ENCODE measurements around the gene GNLY.

Gene GNLY

GRCh38 chr2:85692039-85692645, 2.0 kb upstream of the GNLY start:
- H3K9ac ChIP-seq (ENCODE audit: low read length): no peak overlapping the region
- no peaks in the 10 kb centered on the region for H4K20me1 ChIP-seq (ENCODE audit: insufficient read depth, low read length)
- no peak overlapping the region for H3K27ac ChIP-seq (ENCODE audit: low read depth, low read length, poor library complexity, severe bottlenecking)
- no peaks in the 10 kb centered on the region for H3K79me2 ChIP-seq (ENCODE audit: insufficient read depth, low read length)
- H3K27me3 ChIP-seq (ENCODE audit: insufficient read depth, low read length): no peaks in the 10 kb centered on the region
- no peaks in the 10 kb centered on the region for H3K4me1 ChIP-seq (ENCODE audit: insufficient read depth, low read length, severe bottlenecking)
- H3K36me3 ChIP-seq (ENCODE audit: insufficient read depth, low read length): no peaks in the 10 kb centered on the region
- TF ChIP-seq EZH2 (IDR thresholded peaks at IDR 0.05; ENCODE audit: borderline replicate concordance, low read length): no peak
- no peak for TF ChIP-seq CTCF (IDR thresholded peaks at IDR 0.05; ENCODE audit: low read length)
- no peak overlapping the region for H3K4me2 ChIP-seq (ENCODE audit: low read length)
- no peaks in the 10 kb centered on the region for H3K9me2 ChIP-seq (ENCODE audit: low read depth, low read length)
- no peaks in the 10 kb centered on the region for H3K9me3 ChIP-seq (ENCODE audit: low read length)
- no peaks in the 10 kb centered on the region for H3F3A ChIP-seq (ENCODE audit: insufficient read depth, low read length)
- H3K4me3 ChIP-seq (ENCODE audit: low read depth, low read length, poor library complexity, severe bottlenecking): no peak overlapping the region
- H2AFZ ChIP-seq (ENCODE audit: low read length): no peak overlapping the region

- H4K20me1 ChIP-seq (ENCODE audit: insufficient read depth, low read length): no peaks in the 10 kb centered on the region
- no peaks in the 10 kb centered on the region for H3K9me3 ChIP-seq (ENCODE audit: low read length)
- H3K79me2 ChIP-seq (ENCODE audit: insufficient read depth, low read length): no peaks in the 10 kb centered on the region
- no peaks in the 10 kb centered on the region for H3K9me2 ChIP-seq (ENCODE audit: low read depth, low read length)
- H3K4me2 ChIP-seq (ENCODE audit: low read length): no peak overlapping the region
- no peak overlapping the region for H3K27ac ChIP-seq (ENCODE audit: low read depth, low read length, poor library complexity, severe bottlenecking)
- H3K4me1 ChIP-seq (ENCODE audit: insufficient read depth, low read length, severe bottlenecking): no peaks in the 10 kb centered on the region
- H3K4me3 ChIP-seq (ENCODE audit: low read depth, low read length, poor library complexity, severe bottlenecking): no peak overlapping the region
- TF ChIP-seq CTCF (IDR thresholded peaks at IDR 0.05; ENCODE audit: low read length): no peak
- no peak for TF ChIP-seq EZH2 (IDR thresholded peaks at IDR 0.05; ENCODE audit: borderline replicate concordance, low read length)
- no peak overlapping the region for H3K9ac ChIP-seq (ENCODE audit: low read length)
- no peaks in the 10 kb centered on the region for H3F3A ChIP-seq (ENCODE audit: insufficient read depth, low read length)
- no peaks in the 10 kb centered on the region for H3K36me3 ChIP-seq (ENCODE audit: insufficient read depth, low read length)
- no peak overlapping the region for H2AFZ ChIP-seq (ENCODE audit: low read length)
- no peaks in the 10 kb centered on the region for H3K27me3 ChIP-seq (ENCODE audit: insufficient read depth, low read length)
Measured at GRCh38 chr2:85695121-85695520, 963 bp downstream of the GNLY start.

GRCh38 chr2:85695691-85696668, 1.8 kb downstream of the GNLY start:
- H3K4me2 ChIP-seq (ENCODE audit: low read length): no peak overlapping the region
- no peaks in the 10 kb centered on the region for H3K79me2 ChIP-seq (ENCODE audit: insufficient read depth, low read length)
- no peak overlapping the region for H3K9ac ChIP-seq (ENCODE audit: low read length)
- no peaks in the 10 kb centered on the region for H3K9me2 ChIP-seq (ENCODE audit: low read depth, low read length)
- H3K27me3 ChIP-seq (ENCODE audit: insufficient read depth, low read length): no peaks in the 10 kb centered on the region
- H3K27ac ChIP-seq (ENCODE audit: low read depth, low read length, poor library complexity, severe bottlenecking): no peak overlapping the region
- no peak for TF ChIP-seq CTCF (IDR thresholded peaks at IDR 0.05; ENCODE audit: low read length)
- no peak for TF ChIP-seq EZH2 (IDR thresholded peaks at IDR 0.05; ENCODE audit: borderline replicate concordance, low read length)
- no peaks in the 10 kb centered on the region for H3K9me3 ChIP-seq (ENCODE audit: low read length)
- H3F3A ChIP-seq (ENCODE audit: insufficient read depth, low read length): no peaks in the 10 kb centered on the region
- H4K20me1 ChIP-seq (ENCODE audit: insufficient read depth, low read length): no peaks in the 10 kb centered on the region
- H3K4me1 ChIP-seq (ENCODE audit: insufficient read depth, low read length, severe bottlenecking): no peaks in the 10 kb centered on the region
- H3K36me3 ChIP-seq (ENCODE audit: insufficient read depth, low read length): no peaks in the 10 kb centered on the region
- no peak overlapping the region for H2AFZ ChIP-seq (ENCODE audit: low read length)
- H3K4me3 ChIP-seq (ENCODE audit: low read depth, low read length, poor library complexity, severe bottlenecking): no peak overlapping the region

Measured in OCI-LY1 (cell line).